Cerebellar cortex (tissue), 1 donor: ENCODE measurements around the gene RAB11FIP2.

Source experiments
- DNase-seq: peaks from one replicate; pipeline ENCODE4 v3.0.0-alpha.2; 2015; ENCODE audit warnings: low spot score

Gene RAB11FIP2

GRCh38 chr10:117980755-117981702 is 65.7 kb downstream of the RAB11FIP2 start:
- no peak for DNase-seq

- no peak for DNase-seq
These were observed 66.5 kb downstream of the RAB11FIP2 start for GRCh38 chr10:117980216-117980615.

DNA sequence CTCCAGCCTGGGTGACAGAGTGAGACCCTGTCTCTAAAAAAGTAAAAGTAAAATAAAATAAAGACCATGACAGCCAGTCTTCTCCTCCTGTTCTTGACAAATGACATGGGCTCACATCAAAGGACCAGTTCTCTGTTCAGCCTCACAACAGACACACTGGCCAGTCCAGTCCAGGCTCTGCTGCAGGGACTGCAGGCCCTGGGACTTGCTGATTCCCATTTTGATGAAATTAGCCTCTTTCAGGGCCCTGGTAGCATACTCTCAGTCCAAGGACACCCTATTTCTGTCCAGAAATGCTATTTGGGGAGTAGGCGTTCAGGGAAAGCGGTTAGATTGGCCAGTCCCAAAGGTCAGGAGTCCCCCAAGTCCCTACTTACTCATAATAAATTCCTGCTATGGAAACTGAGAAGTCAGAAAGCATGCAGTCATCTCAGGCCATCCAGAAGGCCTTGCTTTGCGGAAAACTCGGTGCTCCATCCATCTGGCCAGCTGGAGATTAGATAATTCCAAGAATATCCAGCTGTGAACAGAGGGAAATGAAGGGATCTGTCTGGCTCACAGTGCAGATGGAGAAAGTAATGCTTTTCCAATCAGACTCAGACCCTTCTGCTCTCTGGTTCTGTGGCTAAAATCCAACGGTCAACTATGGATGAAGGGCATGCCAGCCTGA is 74.4 kb downstream of the RAB11FIP2 start:
- no peak for DNase-seq

DNA sequence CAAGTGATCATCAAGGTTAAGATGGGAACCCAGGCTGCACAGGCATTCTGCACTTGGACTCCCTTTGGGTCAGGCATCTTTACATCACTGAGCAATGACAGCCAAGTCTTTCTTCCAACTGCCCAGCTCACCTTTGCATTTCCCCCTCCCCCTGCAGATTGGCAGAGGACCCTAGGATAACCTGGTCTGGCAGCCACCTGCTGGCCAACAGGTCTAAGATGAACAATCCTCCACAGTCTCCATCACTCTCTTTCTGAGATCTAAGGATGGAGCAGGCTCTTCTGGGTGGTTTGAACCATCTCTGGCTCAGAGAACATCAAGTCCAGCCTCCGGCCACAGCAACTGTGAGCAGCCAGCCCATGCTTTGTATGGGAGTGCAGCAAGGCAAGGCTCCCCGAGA is 75.8 kb downstream of the RAB11FIP2 start:
- DNase-seq, result no peak

DNA sequence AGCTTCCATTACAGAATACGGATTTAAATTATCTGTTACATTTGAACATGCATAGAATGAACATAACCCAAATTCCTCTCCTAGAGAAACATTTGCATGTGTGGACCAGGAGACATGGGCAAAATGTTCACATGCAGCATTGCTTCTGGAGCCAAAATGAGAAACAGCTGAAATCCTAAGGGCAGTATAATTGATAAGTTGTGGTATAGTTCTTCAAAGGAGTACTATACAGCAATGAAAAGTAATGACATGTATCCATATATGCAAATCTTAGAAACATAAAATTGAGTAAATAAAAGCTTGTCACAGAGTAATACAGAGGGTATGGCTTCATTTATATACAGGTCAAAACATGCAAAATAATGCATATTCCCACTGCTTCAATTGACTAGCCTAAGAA is 77.1 kb downstream of the RAB11FIP2 start:
- DNase-seq, result no peak

- DNase-seq, result no peak
These were observed 78.2 kb downstream of the RAB11FIP2 start for GRCh38 chr10:117968354-117969182.

- DNase-seq, result no peak
These were observed 79.5 kb downstream of the RAB11FIP2 start for GRCh38 chr10:117967149-117967650.

DNA sequence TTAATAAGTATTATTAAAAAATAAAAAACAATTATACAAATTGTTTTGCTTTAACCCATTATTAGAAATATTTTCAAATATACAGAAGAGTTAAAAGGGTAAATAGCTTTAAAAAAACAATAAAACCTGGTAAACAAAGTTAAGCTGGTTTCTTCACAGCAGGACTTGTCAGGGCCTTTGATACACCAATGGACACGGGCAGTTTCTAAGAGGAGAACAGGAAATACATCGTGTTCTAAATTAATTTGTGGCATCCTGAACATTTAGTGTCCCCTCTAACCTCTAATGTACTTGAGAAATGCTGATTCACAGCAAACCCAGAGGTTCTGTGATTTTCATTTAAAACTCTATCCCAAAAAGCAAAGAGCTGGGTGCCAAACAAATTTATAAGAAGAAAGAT is 80.8 kb downstream of the RAB11FIP2 start:
- DNase-seq, result no peak

- DNase-seq, result no peak
These were observed 82.2 kb downstream of the RAB11FIP2 start for GRCh38 chr10:117964536-117964935.

GRCh38 chr10:117960345-117960935 is 86.3 kb downstream of the RAB11FIP2 start:
- no peak for DNase-seq

- no peak for DNase-seq
These were observed 89.8 kb downstream of the RAB11FIP2 start for GRCh38 chr10:117956972-117957371.

- DNase-seq, result no peak
These were observed 91.6 kb downstream of the RAB11FIP2 start for GRCh38 chr10:117955176-117955575.
